Fibroblast of pulmonary artery (primary cell): Measurements from ENCODE around the gene MT1B.
A peak's percentile ranks its signal among the peaks of the same experiment; 100 is the strongest.

Experiments used
- DNase-seq: peaks from one replicate; pipeline ENCODE4 v3.0.0-alpha.2; 2010; ENCODE audit warnings: low read depth
- H3K4me3 ChIP-seq: replicated peaks from 2 replicates; pipeline ENCODE4 v1.5.1; 2011; ENCODE audit warnings: low read depth, mild to moderate bottlenecking, control low read depth, low read length, moderate library complexity
- CTCF ChIP-seq: IDR thresholded peaks from 2 replicates; pipeline ENCODE4 v1.5.1; 2011; ENCODE audit warnings: mild to moderate bottlenecking, control low read depth, low read length, inconsistent platforms; ENCODE audit errors: missing control alignments

MT1B gene

GRCh38 chr16:56637814-56638750 is 13.6 kb upstream of the MT1B start, which contains the start of gene MT1A:
TSS of gene MT1A (plus strand) at chr16:56638666. CDS start at chr16:56638739, 73 bp downstream.
- peak within 1 kb of the TSS; percentile 60 for H3K4me3 ChIP-seq
- peak; percentile 49 for DNase-seq
- no peak for TF ChIP-seq CTCF

GRCh38 chr16:56639045-56639444 is 12.6 kb upstream of the MT1B start:
- no peak for TF ChIP-seq CTCF

DNA sequence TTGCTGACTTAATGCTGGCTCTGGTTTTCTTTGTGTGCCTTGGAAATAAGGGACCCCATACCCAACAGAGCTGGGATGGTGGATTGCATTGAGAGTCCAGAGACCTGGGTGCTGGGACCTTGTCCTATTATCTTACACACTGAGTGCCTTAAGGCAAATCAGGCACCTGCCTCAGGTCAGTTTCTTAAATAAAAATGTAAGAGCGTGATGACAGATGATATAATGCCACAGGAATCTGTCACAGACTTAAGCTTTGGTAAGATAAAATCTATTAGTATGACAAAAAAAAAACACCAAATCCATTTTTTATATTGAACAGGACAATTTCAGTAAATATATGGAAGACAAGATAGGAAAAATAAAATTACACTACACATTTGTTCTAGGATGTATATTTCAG is 11.6 kb upstream of the MT1B start:
- no peak for DNase-seq
- TF ChIP-seq CTCF, result no peak
- H3K4me3 ChIP-seq, result no peak overlapping the region

More at GRCh38 chr16:56639045-56639444, 12.6 kb upstream of the MT1B start:
- no peak for DNase-seq
- H3K4me3 ChIP-seq, result no peak overlapping the region

GRCh38 chr16:56641166-56641565 is 10.5 kb upstream of the MT1B start:
- no peak for DNase-seq
- no peak for TF ChIP-seq CTCF
- H3K4me3 ChIP-seq, result no peak overlapping the region

DNA sequence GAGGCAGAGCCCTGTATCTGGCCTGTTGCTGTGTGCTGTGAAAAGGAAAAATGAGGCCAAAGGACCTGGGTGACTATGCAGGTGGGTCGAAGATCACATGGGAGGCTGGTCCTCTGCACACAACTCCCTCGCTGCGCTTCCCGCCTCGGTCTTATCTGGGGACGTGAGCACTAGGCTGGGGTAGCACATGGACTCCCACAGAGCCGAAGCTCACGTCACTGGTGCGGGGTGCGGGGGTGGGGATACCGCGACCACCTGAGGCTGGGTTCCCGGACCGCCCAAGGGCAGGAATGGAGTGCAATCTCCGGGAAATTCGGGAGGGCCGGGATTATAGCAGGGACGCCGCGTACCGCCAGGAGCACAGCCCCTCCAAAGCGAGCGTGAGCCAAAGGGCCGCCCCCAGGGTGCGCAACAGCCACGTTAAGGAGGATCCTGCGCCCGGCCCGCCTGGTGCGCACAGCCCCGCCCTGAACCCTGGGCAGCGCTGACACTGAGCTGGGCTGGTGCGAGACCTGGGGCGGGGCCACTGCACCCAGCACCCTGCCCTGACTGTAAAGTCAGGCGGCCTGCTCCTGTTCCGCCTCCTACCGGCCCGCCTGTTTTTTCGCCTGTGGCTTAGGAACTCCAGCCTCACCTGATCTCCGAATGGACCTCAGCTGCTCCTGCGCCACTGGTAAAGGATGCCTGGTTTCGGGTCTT is 8.5 kb upstream of the MT1B start:
- DNase-seq, result peak; percentile 43
- peak; percentile 28 for TF ChIP-seq CTCF

GRCh38 chr16:56643833-56644232 is 7.9 kb upstream of the MT1B start:
- no peak for TF ChIP-seq CTCF
- H3K4me3 ChIP-seq, result no peak overlapping the region
- no peak for DNase-seq

More for the DNA sequence above, 8.5 kb upstream of the MT1B start:
- peak overlapping the region; percentile 33 for H3K4me3 ChIP-seq
